Stimulated activated naive CD8-positive, alpha-beta T cell treated with anti-CD3 and anti-CD28 coated beads, Interleukin-15, amount 100 ng/mL, for 72 hours (primary cell): ENCODE results near the gene BCO1.
"Not testable (repeated sequence)": the region's sequence is repeated elsewhere in the genome, so short reads cannot be mapped to it uniquely, and the experiment has no call there.

Experiments
- ATAC-seq: fragments of 150-1000 bp; cut with Tn5 transposase; 2 replicates; pipeline ENCODE4 v1.10.0; 2021; ENCODE audit warnings: mild to moderate bottlenecking, moderate library complexity
- DNase-seq, 2 donors: peaks; one replicate each; pipeline ENCODE4 v3.0.0; 2021 to 2022
- H3K27ac Mint-ChIP-seq, 2 donors: one replicate each; pipeline ENCODE4 v1.8.0; 2022; ENCODE audit warnings: mild to moderate bottlenecking in 2 of 2, mixed read lengths in 2 of 2, moderate library complexity in 2 of 2
- H3K27me3 Mint-ChIP-seq: one replicate; pipeline ENCODE4 v1.8.0; 2022; ENCODE audit warnings: mixed read lengths
- H3K4me1 Mint-ChIP-seq: one replicate; pipeline ENCODE4 v1.8.0; 2022; ENCODE audit warnings: mild to moderate bottlenecking, mixed read lengths
- H3K4me3 Mint-ChIP-seq, 2 donors: one replicate each; pipeline ENCODE4 v1.8.0; 2022; ENCODE audit warnings: mild to moderate bottlenecking in 2 of 2, mixed read lengths in 2 of 2, moderate library complexity in 1 of 2
- H3K9me3 Mint-ChIP-seq, 2 donors: one replicate each; pipeline ENCODE4 v1.8.0; 2022; ENCODE audit warnings: mixed read lengths in 2 of 2

BCO1 gene

GRCh38 chr16:81221731-81222130 lies 16.8 kb upstream of the BCO1 start:
- Mint-ChIP-seq H3K27ac (no peak overlapping the region), H3K4me3 (no peak overlapping the region), H3K27me3 (peaks cover 13% of the 10 kb centered on the region), H3K4me1 (no peaks in the 10 kb centered on the region), H3K9me3 (no peaks in the 10 kb centered on the region)
- no peak for ATAC-seq
- no peak for DNase-seq

- DNase-seq (no peak), ATAC-seq (no peak)
- Mint-ChIP-seq H3K9me3 (no peaks in the 10 kb centered on the region), H3K27ac (no peak overlapping the region), H3K4me3 (no peak overlapping the region), H3K27me3 (peaks cover 13% of the 10 kb centered on the region), H3K4me1 (no peaks in the 10 kb centered on the region)
Measured at GRCh38 chr16:81224824-81225223, 13.7 kb upstream of the BCO1 start.

- not testable (repeated sequence) for DNase-seq, H3K4me1 Mint-ChIP-seq, H3K27ac Mint-ChIP-seq, H3K4me3 Mint-ChIP-seq, H3K27me3 Mint-ChIP-seq, ATAC-seq, H3K9me3 Mint-ChIP-seq
Measured at GRCh38 chr16:81225697-81226096, 12.8 kb upstream of the BCO1 start.

GRCh38 chr16:81227785-81228184 lies 10.7 kb upstream of the BCO1 start:
- H3K4me3 Mint-ChIP-seq = no peak overlapping the region
- H3K9me3 Mint-ChIP-seq = no peaks in the 10 kb centered on the region
- H3K27me3 Mint-ChIP-seq = peaks cover 14% of the 10 kb centered on the region
- DNase-seq (no peak), ATAC-seq (no peak)
- no peak overlapping the region for H3K27ac Mint-ChIP-seq
- H3K4me1 Mint-ChIP-seq = no peaks in the 10 kb centered on the region

GRCh38 chr16:81229811-81230210 lies 8.7 kb upstream of the BCO1 start:
- H3K27ac Mint-ChIP-seq = no peak overlapping the region
- no peak overlapping the region for H3K4me3 Mint-ChIP-seq
- ATAC-seq = no peak
- peaks cover 14% of the 10 kb centered on the region for H3K27me3 Mint-ChIP-seq
- no peak for DNase-seq
- no peaks in the 10 kb centered on the region for H3K9me3 Mint-ChIP-seq
- no peaks in the 10 kb centered on the region for H3K4me1 Mint-ChIP-seq

- ATAC-seq = no peak
- peaks cover 6% of the 10 kb centered on the region for H3K27me3 Mint-ChIP-seq
- no peak overlapping the region for H3K27ac Mint-ChIP-seq
- no peaks in the 10 kb centered on the region for H3K9me3 Mint-ChIP-seq
- H3K4me3 Mint-ChIP-seq = no peak overlapping the region
- DNase-seq = no peak
- H3K4me1 Mint-ChIP-seq = no peaks in the 10 kb centered on the region
Measured at GRCh38 chr16:81231014-81231413, 7.5 kb upstream of the BCO1 start.

GRCh38 chr16:81232740-81233367 lies 5.6 kb upstream of the BCO1 start:
- H3K4me3 Mint-ChIP-seq = no peak overlapping the region
- H3K27me3 Mint-ChIP-seq = peaks cover 6% of the 10 kb centered on the region
- no peaks in the 10 kb centered on the region for H3K4me1 Mint-ChIP-seq
- H3K9me3 Mint-ChIP-seq = no peaks in the 10 kb centered on the region
- no peak overlapping the region for H3K27ac Mint-ChIP-seq
- DNase-seq (no peak), ATAC-seq (no peak)

- DNase-seq (no peak), ATAC-seq (no peak)
- Mint-ChIP-seq H3K4me1 (peaks cover 6% of the 10 kb centered on the region), H3K9me3 (no peaks in the 10 kb centered on the region), H3K27me3 (no peaks in the 10 kb centered on the region), H3K4me3 (no peak overlapping the region), H3K27ac (peak overlapping the region in 1 of 2 donors; percentile 74)
Measured at GRCh38 chr16:81237282-81237681, 1.2 kb upstream of the BCO1 start.

GRCh38 chr16:81237942-81238295 lies 570 bp upstream of the BCO1 start:
- no peak overlapping the region for H3K27ac Mint-ChIP-seq
- no peaks in the 10 kb centered on the region for H3K9me3 Mint-ChIP-seq
- DNase-seq = no peak
- no peak overlapping the region for H3K4me3 Mint-ChIP-seq
- no peaks in the 10 kb centered on the region for H3K27me3 Mint-ChIP-seq
- H3K4me1 Mint-ChIP-seq = peaks cover 6% of the 10 kb centered on the region
- no peak for ATAC-seq

GRCh38 chr16:81239367-81240121 lies 1.1 kb downstream of the BCO1 start:
- H3K9me3 Mint-ChIP-seq = no peaks in the 10 kb centered on the region
- no peak overlapping the region for H3K4me3 Mint-ChIP-seq
- H3K27ac Mint-ChIP-seq = no peak overlapping the region

GRCh38 chr16:81241706-81242105 lies 3.2 kb downstream of the BCO1 start:
- no peak overlapping the region for H3K4me3 Mint-ChIP-seq
- no peak for DNase-seq
- H3K9me3 Mint-ChIP-seq = no peaks in the 10 kb centered on the region
- peaks cover 6% of the 10 kb centered on the region for H3K4me1 Mint-ChIP-seq
- no peak for ATAC-seq
- H3K27ac Mint-ChIP-seq = no peak overlapping the region
- H3K27me3 Mint-ChIP-seq = no peaks in the 10 kb centered on the region

More at GRCh38 chr16:81239367-81240121, 1.1 kb downstream of the BCO1 start:
- no peak for DNase-seq
- peaks cover 6% of the 10 kb centered on the region for H3K4me1 Mint-ChIP-seq
- no peak for ATAC-seq
- H3K27me3 Mint-ChIP-seq = no peaks in the 10 kb centered on the region

GRCh38 chr16:81242977-81243618 lies 4.6 kb downstream of the BCO1 start:
- no peak overlapping the region for H3K4me3 Mint-ChIP-seq
- no peak overlapping the region for H3K27ac Mint-ChIP-seq
- no peaks in the 10 kb centered on the region for H3K27me3 Mint-ChIP-seq
- no peak for DNase-seq
- peaks cover 6% of the 10 kb centered on the region for H3K4me1 Mint-ChIP-seq
- H3K9me3 Mint-ChIP-seq = no peaks in the 10 kb centered on the region
- ATAC-seq = no peak

GRCh38 chr16:81243942-81244341 lies 5.5 kb downstream of the BCO1 start:
- Mint-ChIP-seq H3K27me3 (no peaks in the 10 kb centered on the region), H3K4me3 (no peak overlapping the region)

GRCh38 chr16:81251871-81252270 lies 13.4 kb downstream of the BCO1 start:
- H3K4me3 Mint-ChIP-seq = no peak overlapping the region
- no peaks in the 10 kb centered on the region for H3K4me1 Mint-ChIP-seq
- no peaks in the 10 kb centered on the region for H3K9me3 Mint-ChIP-seq
- ATAC-seq (no peak), DNase-seq (no peak)
- H3K27me3 Mint-ChIP-seq = peaks cover 6% of the 10 kb centered on the region
- H3K27ac Mint-ChIP-seq = no peak overlapping the region

More at GRCh38 chr16:81243942-81244341, 5.5 kb downstream of the BCO1 start:
- no peak for ATAC-seq
- Mint-ChIP-seq H3K4me1 (no peaks in the 10 kb centered on the region), H3K9me3 (no peaks in the 10 kb centered on the region), H3K27ac (no peak overlapping the region)
- DNase-seq = no peak

GRCh38 chr16:81253141-81253540 lies 14.7 kb downstream of the BCO1 start:
- no peak for ATAC-seq
- H3K4me1 Mint-ChIP-seq = no peaks in the 10 kb centered on the region
- H3K27me3 Mint-ChIP-seq = peaks cover 6% of the 10 kb centered on the region
- no peak overlapping the region for H3K27ac Mint-ChIP-seq
- H3K4me3 Mint-ChIP-seq = no peak overlapping the region
- no peak for DNase-seq
- H3K9me3 Mint-ChIP-seq = no peaks in the 10 kb centered on the region

GRCh38 chr16:81254922-81255526 lies 16.5 kb downstream of the BCO1 start:
- H3K27ac Mint-ChIP-seq = peak overlapping the region in 1 of 2 donors; percentile 54
- DNase-seq (no peak), ATAC-seq (no peak)
- no peak overlapping the region for H3K4me3 Mint-ChIP-seq
- no peaks in the 10 kb centered on the region for H3K9me3 Mint-ChIP-seq
- peaks cover 6% of the 10 kb centered on the region for H3K27me3 Mint-ChIP-seq
- no peaks in the 10 kb centered on the region for H3K4me1 Mint-ChIP-seq
